HepG2 (cell line): ENCODE data around the gene BCL6B. TPM values are rescaled to one million over a fixed set of nuclear protein-coding genes. Genes with fewer than 3 reads are reported as not detected.

ENCODE experiments used
- CREB3 ChIP-seq: sonication (generic); formaldehyde crosslinking; IDR thresholded peaks from 2 replicates; pipeline ENCODE4 v1.5.0; 2020; ENCODE audit warnings: missing genetic modification reagents
- EHMT2 ChIP-seq: fragments of 200-600 bp; sonication (generic); IDR thresholded peaks from 2 replicates; pipeline ENCODE4 v1.7.0; 2017; ENCODE audit warnings: antibody characterized with exemption, low read depth, low read length, borderline replicate concordance
- ELF1 ChIP-seq: sonication (generic); formaldehyde crosslinking; IDR thresholded peaks from 2 replicates; pipeline ENCODE4 v1.4.0; 2020; ENCODE audit warnings: missing genetic modification reagents
- ELF4 ChIP-seq: sonication (generic); formaldehyde crosslinking; IDR thresholded peaks from 2 replicates; pipeline ENCODE4 v1.5.0; 2020; ENCODE audit warnings: missing genetic modification reagents, mild to moderate bottlenecking, moderate library complexity, borderline replicate concordance
- FOXC1 ChIP-seq: sonication (generic); formaldehyde crosslinking; IDR thresholded peaks from 2 replicates; pipeline ENCODE4 v1.8.0; 2022; ENCODE audit warnings: mild to moderate bottlenecking, missing genetic modification reagents, borderline replicate concordance
- GTF2F1 ChIP-seq: fragments of 150-350 bp; IDR thresholded peaks from 2 replicates; pipeline ENCODE4 v1.6.1; 2014; ENCODE audit warnings: low read length
- HDAC6 ChIP-seq: fragments of 200-600 bp; sonication (generic); IDR thresholded peaks from 2 replicates; pipeline ENCODE4 v1.7.0; 2017; ENCODE audit warnings: mild to moderate bottlenecking, antibody characterized with exemption, low read length, low read depth
- HNF4A ChIP-seq: sonication (generic); formaldehyde crosslinking; IDR thresholded peaks from 2 replicates; pipeline ENCODE4 v1.4.0; 2020; ENCODE audit warnings: missing genetic modification reagents
- HOXA5 ChIP-seq: sonication (generic); formaldehyde crosslinking; IDR thresholded peaks from 2 replicates; pipeline ENCODE4 v1.4.0; 2020; ENCODE audit warnings: missing genetic modification reagents
- MYC ChIP-seq: sonication (generic); formaldehyde crosslinking; IDR thresholded peaks from 2 replicates; pipeline ENCODE4 v1.9.0; 2021; ENCODE audit warnings: missing genetic modification reagents, borderline replicate concordance
- MZF1 ChIP-seq: sonication (generic); formaldehyde crosslinking; IDR thresholded peaks from 2 replicates; pipeline ENCODE4 v1.8.1; 2023; ENCODE audit warnings: mild to moderate bottlenecking, missing genetic modification reagents, borderline replicate concordance
- PAF1 ChIP-seq: IDR thresholded peaks from 2 replicates; pipeline ENCODE4 v1.6.1; 2016; ENCODE audit warnings: missing genetic modification reagents, missing compliant biosample characterization
- POLR2AphosphoS2 ChIP-seq: IDR thresholded peaks from 2 replicates; pipeline ENCODE4 v1.6.1; 2011; ENCODE audit warnings: low read depth, low read length, improper control_type of control experiment
- POLR2G ChIP-seq: fragments of 200-400 bp; formaldehyde crosslinking; IDR thresholded peaks from 2 replicates; pipeline ENCODE4 v1.6.1; 2018; ENCODE audit warnings: mild to moderate bottlenecking, low read depth, low read length, moderate library complexity
- SATB2 ChIP-seq: sonication (generic); formaldehyde crosslinking; IDR thresholded peaks from 2 replicates; pipeline ENCODE4 v1.5.0; 2020; ENCODE audit warnings: missing genetic modification reagents
- SMARCE1 ChIP-seq: fragments of 450-650 bp; IDR thresholded peaks from 2 replicates; pipeline ENCODE4 v1.6.1; 2017; ENCODE audit warnings: borderline replicate concordance
- SRSF1 ChIP-seq: fragments of 200-400 bp; formaldehyde crosslinking; optimal IDR thresholded peaks from 2 replicates; pipeline ENCODE3; 2017; ENCODE audit warnings: mild to moderate bottlenecking, low read depth, low read length, moderate library complexity
- ZBTB40 ChIP-seq, 2 experiments: fragments of 450-650 bp in 1 of 2; sonication (generic) in 1 of 2; formaldehyde crosslinking in 1 of 2; IDR thresholded peaks; 2 replicates each; pipeline versions ENCODE4 v1.6.1 to v1.8.0; 2016 to 2022; ENCODE audit warnings: antibody characterized with exemption in 1 of 2, mild to moderate bottlenecking in 1 of 2, missing genetic modification reagents in 1 of 2
- ZMYM3 ChIP-seq: sonication (generic); formaldehyde crosslinking; IDR thresholded peaks from 2 replicates; pipeline ENCODE4 v1.5.1; 2020; ENCODE audit warnings: mild to moderate bottlenecking, missing genetic modification reagents
- ZNF30 ChIP-seq: sonication (generic); formaldehyde crosslinking; IDR thresholded peaks from 2 replicates; pipeline ENCODE4 v1.5.0; 2020; ENCODE audit warnings: mild to moderate bottlenecking, missing genetic modification reagents
- ZNF431 ChIP-seq: sonication (generic); formaldehyde crosslinking; IDR thresholded peaks from 2 replicates; pipeline ENCODE4 v1.9.0; 2022; ENCODE audit warnings: missing genetic modification reagents, low read depth, mild to moderate bottlenecking, borderline replicate concordance
- ZNF7 ChIP-seq: IDR thresholded peaks from 2 replicates; pipeline ENCODE4 v1.6.1; 2016; ENCODE audit warnings: missing biosample characterization, missing genetic modification reagents
- polyA plus RNA-seq, 8 experiments: library from polyadenylated mRNA; depleted of rRNA in 3 of 8; stranded (reverse) in 7 of 8; unstranded in 1 of 8; fragments of >200 nt; fragmentation: Illumina TruSeq in 4 of 8; extraction: Trizol in 4 of 8; gene quantifications; 2 replicates each; pipeline versions ENCODE4 v1.2.1 to v1.2.3, GENCODE V29; 2011 to 2016; ENCODE audit warnings: low read depth in 4 of 8, missing spikeins in 1 of 8, mixed read lengths in 1 of 8; ENCODE audit not compliant: insufficient read depth in 1 of 8
- total RNA-seq, 5 experiments: library from RNA; depleted of rRNA; stranded (reverse); fragments of >200 nt; fragmentation: Illumina TruSeq; extraction: Trizol; gene quantifications; 2 replicates each; pipeline ENCODE4 v1.2.3, GENCODE V29; 2016; ENCODE audit warnings: low read depth in 1 of 5

The BCL6B gene
- total and polyA plus RNA-seq, 2 of the 13 experiments (the other 11 are each of a cell fraction or from before 2014, with no cell fraction given), result not detected

GRCh38 chr17:7034955-7035590, 12.2 kb downstream of the BCL6B start (continued):
- no peak for TF ChIP-seq ZBTB40 (IDR thresholded peaks at IDR 0.05)
- 0 out of 2 replicates have a peak, but pooled peaks have one; percentile 17 for TF ChIP-seq ZBTB40 (CRISPR knock-in tag; IDR thresholded peaks at IDR 0.05)
- TF ChIP-seq ZNF431 (CRISPR knock-in tag), result no peak
- TF ChIP-seq ZNF7 (CRISPR knock-in tag), result 0 out of 2 replicates have a peak, but pooled peaks have one; percentile 33
- TF ChIP-seq MZF1, result no peak
- no peak for TF ChIP-seq POLR2AphosphoS2
- TF ChIP-seq HDAC6, result no peak
- TF ChIP-seq HNF4A (CRISPR knock-in tag), result peak; percentile 31; the same call in 1 of the 2 replicates
- no peak for TF ChIP-seq EHMT2
- no peak for TF ChIP-seq SATB2 (CRISPR knock-in tag)
- TF ChIP-seq ZNF30, result no peak
- TF ChIP-seq FOXC1, result no peak
- no peak for TF ChIP-seq GTF2F1
- TF ChIP-seq PAF1 (CRISPR knock-in tag), result no peak
- no peak for TF ChIP-seq HOXA5 (CRISPR knock-in tag)
- TF ChIP-seq ZMYM3, result no peak
- TF ChIP-seq CREB3, result no peak
- TF ChIP-seq SRSF1, result no peak
- TF ChIP-seq ELF4 (CRISPR knock-in tag), result no peak
- TF ChIP-seq SMARCE1, result no peak
- no peak for TF ChIP-seq ELF1
- TF ChIP-seq MYC (CRISPR knock-in tag), result no peak
- TF ChIP-seq POLR2G, result peak; percentile 11; the same call in 1 of the 2 replicates
